HL-60 (cell line): Measurements from ENCODE around the gene TRMT44.

Experiments
- DNase-seq, 2 experiments: peaks; one replicate each; pipeline ENCODE4 v3.0.0-alpha.2; 2010 to 2020; ENCODE audit warnings: low read depth in 1 of 2, low spot score in 1 of 2
- H3K27ac ChIP-seq: fragments of 250-450 bp; sonication (Bioruptor Pico); replicated peaks from 2 replicates; pipeline ENCODE4 v1.5.1; 2020; ENCODE audit warnings: mild to moderate bottlenecking, moderate library complexity
- H3K27me3 ChIP-seq: fragments of 250-450 bp; sonication (Bioruptor Pico); 2 replicates; pipeline ENCODE4 v1.5.1; 2021; ENCODE audit warnings: mild to moderate bottlenecking, moderate library complexity; ENCODE audit not compliant: insufficient read depth, poor library complexity, severe bottlenecking
- H3K4me3 ChIP-seq: replicated peaks from 2 replicates; pipeline ENCODE4 v1.5.1; 2011; ENCODE audit warnings: mild to moderate bottlenecking, control low read depth, low read length; ENCODE audit not compliant: insufficient read depth
- CTCF ChIP-seq: IDR thresholded peaks from one replicate; pipeline ENCODE4 v1.5.1; 2011; ENCODE audit warnings: low read length, control low read depth, inconsistent platforms; ENCODE audit not compliant: insufficient read depth
- GABPA ChIP-seq: IDR thresholded peaks from 2 replicates; pipeline ENCODE4 v1.6.1; 2012; ENCODE audit warnings: low read depth
- POLR2AphosphoS5 ChIP-seq: IDR thresholded peaks from 2 replicates; pipeline ENCODE4 v1.6.1; 2012; ENCODE audit warnings: low read depth
- SPI1 ChIP-seq: IDR thresholded peaks from 2 replicates; pipeline ENCODE4 v1.6.1; 2012; ENCODE audit warnings: low read depth, mild to moderate bottlenecking, borderline replicate concordance
- TF ChIP-seq, protein P1 (sequence below): IDR thresholded peaks from 2 replicates; pipeline ENCODE4 v1.6.1; 2012; ENCODE audit warnings: low read depth; ENCODE audit not compliant: insufficient replicate concordance

TRMT44 gene

DNA sequence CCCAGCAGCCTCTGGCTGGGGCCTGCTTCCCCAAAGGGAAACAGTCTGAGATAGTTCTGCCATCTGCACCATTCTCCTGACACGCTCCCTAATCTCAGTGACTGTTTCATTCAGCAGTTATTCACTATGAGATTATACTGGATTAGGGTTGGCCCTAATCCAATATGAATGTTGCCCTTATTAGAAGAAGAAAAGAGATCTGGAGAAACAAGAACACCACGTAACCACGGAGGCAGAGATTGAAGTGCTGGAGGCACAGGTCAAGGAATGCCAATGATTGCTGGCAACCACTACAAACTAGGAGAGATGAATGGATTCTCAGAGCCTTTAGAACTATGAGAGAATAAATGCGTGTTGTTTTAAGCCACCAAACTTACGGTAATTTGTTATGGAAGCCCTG, 7.4 kb upstream of the TRMT44 start:
- no peaks in the 10 kb centered on the region for H3K27me3 ChIP-seq
- TF ChIP-seq CTCF, result no peak
- no peak for TF ChIP-seq POLR2AphosphoS5
- TF ChIP-seq, protein P1, sequence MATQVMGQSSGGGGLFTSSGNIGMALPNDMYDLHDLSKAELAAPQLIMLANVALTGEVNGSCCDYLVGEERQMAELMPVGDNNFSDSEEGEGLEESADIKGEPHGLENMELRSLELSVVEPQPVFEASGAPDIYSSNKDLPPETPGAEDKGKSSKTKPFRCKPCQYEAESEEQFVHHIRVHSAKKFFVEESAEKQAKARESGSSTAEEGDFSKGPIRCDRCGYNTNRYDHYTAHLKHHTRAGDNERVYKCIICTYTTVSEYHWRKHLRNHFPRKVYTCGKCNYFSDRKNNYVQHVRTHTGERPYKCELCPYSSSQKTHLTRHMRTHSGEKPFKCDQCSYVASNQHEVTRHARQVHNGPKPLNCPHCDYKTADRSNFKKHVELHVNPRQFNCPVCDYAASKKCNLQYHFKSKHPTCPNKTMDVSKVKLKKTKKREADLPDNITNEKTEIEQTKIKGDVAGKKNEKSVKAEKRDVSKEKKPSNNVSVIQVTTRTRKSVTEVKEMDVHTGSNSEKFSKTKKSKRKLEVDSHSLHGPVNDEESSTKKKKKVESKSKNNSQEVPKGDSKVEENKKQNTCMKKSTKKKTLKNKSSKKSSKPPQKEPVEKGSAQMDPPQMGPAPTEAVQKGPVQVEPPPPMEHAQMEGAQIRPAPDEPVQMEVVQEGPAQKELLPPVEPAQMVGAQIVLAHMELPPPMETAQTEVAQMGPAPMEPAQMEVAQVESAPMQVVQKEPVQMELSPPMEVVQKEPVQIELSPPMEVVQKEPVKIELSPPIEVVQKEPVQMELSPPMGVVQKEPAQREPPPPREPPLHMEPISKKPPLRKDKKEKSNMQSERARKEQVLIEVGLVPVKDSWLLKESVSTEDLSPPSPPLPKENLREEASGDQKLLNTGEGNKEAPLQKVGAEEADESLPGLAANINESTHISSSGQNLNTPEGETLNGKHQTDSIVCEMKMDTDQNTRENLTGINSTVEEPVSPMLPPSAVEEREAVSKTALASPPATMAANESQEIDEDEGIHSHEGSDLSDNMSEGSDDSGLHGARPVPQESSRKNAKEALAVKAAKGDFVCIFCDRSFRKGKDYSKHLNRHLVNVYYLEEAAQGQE, result no peak
- TF ChIP-seq GABPA, result no peak
- no peak for TF ChIP-seq SPI1
- no peak for DNase-seq
- no peak overlapping the region for H3K27ac ChIP-seq
- no peak overlapping the region for H3K4me3 ChIP-seq

GRCh38 chr4:8434251-8435073, 6.1 kb upstream of the TRMT44 start:
- H3K27ac ChIP-seq, result no peak overlapping the region
- TF ChIP-seq POLR2AphosphoS5 (no peak), CTCF (no peak), GABPA (no peak), SPI1 (no peak)
- TF ChIP-seq, protein P1, result no peak
- no peak for DNase-seq
- no peaks in the 10 kb centered on the region for H3K27me3 ChIP-seq
- H3K4me3 ChIP-seq, result no peak overlapping the region

GRCh38 chr4:8435656-8436121, 4.9 kb upstream of the TRMT44 start:
- Histone ChIP-seq H3K27ac (no peak overlapping the region), H3K4me3 (no peak overlapping the region), H3K27me3 (no peaks in the 10 kb centered on the region)
- DNase-seq, result no peak
- TF ChIP-seq, protein P1, result no peak
- TF ChIP-seq SPI1 (no peak), GABPA (no peak), CTCF (no peak), POLR2AphosphoS5 (no peak)
